HPDE6-E6E7 (cell line): Measurements from ENCODE around the gene GSN.

Experiments
- DNase-seq: peaks from one replicate; pipeline ENCODE4 v3.0.0; 2011; ENCODE audit warnings: missing footprints; ENCODE audit errors: extremely low spot score

Gene GSN

DNA sequence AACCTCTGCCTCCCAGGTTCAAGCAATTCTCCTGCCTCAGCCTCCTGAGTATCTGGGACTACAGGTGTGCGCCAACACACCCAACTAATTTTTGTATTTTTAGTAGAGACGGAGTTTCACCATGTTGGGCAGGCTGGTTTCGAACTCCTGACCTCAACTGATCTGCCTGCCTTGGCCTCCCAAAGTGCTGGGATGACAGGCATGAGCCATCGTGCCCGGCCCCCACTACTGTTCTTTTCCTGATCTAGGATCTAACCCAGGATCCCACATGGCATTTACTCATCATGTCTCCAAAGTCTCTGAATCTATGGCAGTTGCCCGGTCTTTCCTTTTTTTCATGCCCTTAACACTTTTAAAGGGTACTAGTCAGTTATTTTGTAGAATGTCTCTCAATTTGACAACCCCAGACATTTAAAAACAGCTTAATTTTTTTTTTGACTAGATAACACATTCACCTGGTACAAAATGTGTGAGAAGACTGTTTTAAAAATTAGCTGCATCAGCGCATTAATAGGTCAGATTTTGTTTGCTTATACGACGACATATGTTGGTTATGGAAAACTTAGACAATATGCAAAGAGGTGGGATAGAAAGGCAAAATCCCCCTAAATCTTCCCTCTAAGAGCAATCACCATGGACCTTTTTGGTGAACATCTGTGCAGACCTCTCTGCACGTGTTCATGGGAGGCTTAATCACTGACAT, 55.6 kb downstream of the GSN start:
- DNase-seq: no peak

- no peak for DNase-seq
These were observed 56.4 kb downstream of the GSN start for GRCh38 chr9:121324316-121324715.

DNA sequence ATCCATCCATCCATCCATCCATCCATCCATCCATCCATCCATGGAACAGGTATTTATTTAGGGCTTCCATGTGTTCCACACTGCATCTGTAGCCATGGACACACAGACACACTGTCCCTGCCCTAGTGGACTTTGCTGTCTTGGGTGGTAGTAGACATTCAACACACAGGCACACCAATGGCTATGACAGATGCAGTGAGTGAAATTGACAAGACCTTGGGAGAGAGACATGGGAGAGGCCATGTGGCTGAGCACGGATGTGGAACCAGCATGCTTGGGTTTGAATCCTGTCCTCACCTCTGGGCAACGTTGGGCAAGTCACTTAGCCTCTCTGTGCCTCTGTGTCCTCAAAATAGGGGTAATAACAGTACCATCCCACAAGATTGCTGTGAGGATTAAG, 56.8 kb downstream of the GSN start:
- DNase-seq: no peak

DNA sequence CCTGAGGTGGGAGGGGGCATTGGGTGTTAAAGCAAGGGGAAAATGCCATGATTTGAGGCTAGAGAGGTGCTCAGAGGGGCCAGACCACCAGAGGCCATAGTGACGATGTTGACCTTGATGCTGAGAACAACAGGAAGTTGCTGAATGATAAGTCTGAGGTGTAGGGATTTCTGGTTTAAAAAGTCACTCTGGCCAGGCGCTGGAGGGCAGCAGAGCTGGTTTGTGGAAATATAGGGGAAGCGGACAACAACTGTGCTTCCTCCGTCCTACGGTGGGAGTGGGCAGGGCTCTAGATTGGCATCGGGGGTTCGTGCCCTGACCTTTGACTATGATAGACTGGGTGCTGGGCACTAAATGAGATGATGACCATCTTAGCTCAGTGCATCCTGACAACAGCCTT, 57.4 kb downstream of the GSN start:
- no peak for DNase-seq

- no peak for DNase-seq
These were observed 58.3 kb downstream of the GSN start for GRCh38 chr9:121326130-121326838.

- DNase-seq: no peak
These were observed 59.1 kb downstream of the GSN start for GRCh38 chr9:121326901-121327613.

GRCh38 chr9:121328476-121328875, 60.5 kb downstream of the GSN start:
- DNase-seq: no peak

- no peak for DNase-seq
These were observed 61.1 kb downstream of the GSN start for GRCh38 chr9:121328876-121329681.

DNA sequence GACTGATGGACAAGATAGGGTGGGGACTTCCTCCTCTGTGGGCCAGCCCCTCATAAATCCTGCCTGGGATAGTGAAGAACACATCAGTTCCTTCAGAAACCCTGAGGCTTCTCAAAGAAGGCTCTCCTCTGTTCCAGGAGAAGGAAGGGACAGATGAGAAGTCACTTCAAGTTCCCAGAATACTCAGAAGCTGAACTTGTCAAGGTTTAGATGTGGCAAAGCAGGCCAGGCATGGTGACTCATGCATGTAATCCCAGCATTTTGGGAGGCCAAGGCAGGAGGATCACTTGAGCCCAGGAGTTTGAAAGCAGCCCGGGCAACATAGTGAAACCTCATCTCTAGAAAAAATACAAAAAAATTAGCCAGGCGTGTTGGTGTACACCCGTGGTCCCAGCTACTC, 63.6 kb downstream of the GSN start:
- DNase-seq: no peak

GRCh38 chr9:121331992-121332685, 64.2 kb downstream of the GSN start:
- DNase-seq: no peak

- DNase-seq: no peak
These were observed 66.2 kb downstream of the GSN start for GRCh38 chr9:121333950-121334773.

DNA sequence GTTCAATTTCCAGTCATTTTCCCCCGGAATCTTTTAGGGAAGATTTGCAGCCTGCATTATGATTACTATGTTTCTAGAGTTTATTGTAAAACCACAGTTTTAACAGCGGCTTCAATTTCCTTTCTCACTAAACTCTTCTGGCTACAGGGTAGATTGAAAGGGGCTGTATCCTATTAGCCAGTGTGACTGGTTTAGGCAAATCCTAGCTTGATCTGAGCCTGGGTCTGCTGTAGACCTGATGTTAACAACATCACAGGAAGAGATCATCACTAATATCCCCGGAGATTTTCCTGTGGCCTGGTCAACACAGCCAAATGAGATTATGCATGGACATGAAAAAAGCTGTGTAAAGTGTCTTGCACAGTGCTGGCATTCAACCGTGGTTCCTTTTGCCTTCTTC, 68.7 kb downstream of the GSN start:
- DNase-seq: no peak

- no peak for DNase-seq
These were observed 71.5 kb downstream of the GSN start for GRCh38 chr9:121339437-121339836.

DNA sequence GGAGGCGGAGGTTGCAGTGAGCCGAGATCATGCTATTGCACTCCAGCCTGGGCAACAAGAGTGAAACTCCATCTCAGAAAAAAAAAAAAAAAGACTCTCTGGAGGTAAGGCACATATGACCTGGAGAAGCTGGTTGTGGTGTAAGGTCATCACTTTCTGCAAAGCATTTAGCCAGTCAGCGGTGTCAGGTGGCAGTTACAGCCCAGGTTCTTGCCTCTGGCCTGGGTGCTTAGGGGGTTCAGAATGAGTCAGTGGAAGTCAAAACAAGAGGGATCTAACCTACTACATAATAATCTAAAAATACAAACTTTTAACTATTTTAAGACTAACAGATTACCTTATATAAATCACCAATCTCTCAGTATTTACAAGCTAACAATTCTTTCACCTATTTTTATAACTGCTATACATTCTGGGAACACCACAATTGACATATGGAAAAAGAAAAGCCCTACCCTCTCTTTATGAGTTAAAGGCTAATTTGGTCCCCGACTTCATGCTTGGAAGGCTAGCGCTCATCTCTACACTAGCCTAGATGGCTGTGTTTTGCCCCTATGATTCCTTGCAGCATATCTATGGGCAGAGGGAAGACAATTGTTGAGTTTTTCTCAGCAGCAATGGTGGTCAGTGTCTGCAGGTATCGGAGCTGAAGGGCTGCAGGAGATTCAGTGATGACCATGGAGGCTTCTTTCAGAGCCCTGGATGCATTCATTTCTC, 72.9 kb downstream of the GSN start:
- no peak for DNase-seq

GRCh38 chr9:121344184-121344583, 76.2 kb downstream of the GSN start:
- DNase-seq: no peak

DNA sequence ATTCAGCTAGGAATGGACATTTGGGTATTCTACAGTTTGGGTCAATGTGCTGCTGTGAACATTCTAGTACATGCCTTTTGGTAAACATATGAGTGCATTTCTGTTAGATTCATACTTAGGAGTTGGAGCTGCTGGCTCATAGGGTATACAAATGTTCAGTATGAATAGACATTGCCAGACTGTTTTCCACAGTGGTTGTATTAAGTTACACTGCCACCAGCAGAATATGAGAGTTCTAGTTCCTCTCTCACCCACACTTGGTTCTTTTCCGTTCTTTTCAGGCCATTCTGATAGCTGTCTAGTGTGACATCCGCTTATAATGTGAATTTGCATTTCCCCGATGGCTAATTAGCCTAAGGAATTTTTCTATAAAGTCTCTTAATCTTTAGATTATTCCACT, 77.1 kb downstream of the GSN start:
- no peak for DNase-seq

GRCh38 chr9:121348221-121348620, 80.3 kb downstream of the GSN start:
- no peak for DNase-seq

GRCh38 chr9:121349009-121349408, 81.0 kb downstream of the GSN start:
- DNase-seq: no peak

GRCh38 chr9:121350036-121350435, 82.1 kb downstream of the GSN start:
- no peak for DNase-seq

- no peak for DNase-seq
These were observed 83.1 kb downstream of the GSN start for GRCh38 chr9:121350993-121351561.
